GM19467 (cell line): ENCODE data around the gene TIGIT.
A peak's percentile ranks its signal among the peaks of the same experiment; 100 is the strongest.
"Not testable (repeated sequence)": the region's sequence is repeated elsewhere in the genome, so short reads cannot be mapped to it uniquely, and the experiment has no call there.

Source experiments
- ATAC-seq: cut with Tn5 transposase; IDR thresholded peaks from one replicate; pipeline ENCODE4 v1.9.1; 2021; ENCODE audit warnings: mild to moderate bottlenecking, moderate library complexity; ENCODE audit not compliant: unreplicated experiment

TIGIT gene

DNA sequence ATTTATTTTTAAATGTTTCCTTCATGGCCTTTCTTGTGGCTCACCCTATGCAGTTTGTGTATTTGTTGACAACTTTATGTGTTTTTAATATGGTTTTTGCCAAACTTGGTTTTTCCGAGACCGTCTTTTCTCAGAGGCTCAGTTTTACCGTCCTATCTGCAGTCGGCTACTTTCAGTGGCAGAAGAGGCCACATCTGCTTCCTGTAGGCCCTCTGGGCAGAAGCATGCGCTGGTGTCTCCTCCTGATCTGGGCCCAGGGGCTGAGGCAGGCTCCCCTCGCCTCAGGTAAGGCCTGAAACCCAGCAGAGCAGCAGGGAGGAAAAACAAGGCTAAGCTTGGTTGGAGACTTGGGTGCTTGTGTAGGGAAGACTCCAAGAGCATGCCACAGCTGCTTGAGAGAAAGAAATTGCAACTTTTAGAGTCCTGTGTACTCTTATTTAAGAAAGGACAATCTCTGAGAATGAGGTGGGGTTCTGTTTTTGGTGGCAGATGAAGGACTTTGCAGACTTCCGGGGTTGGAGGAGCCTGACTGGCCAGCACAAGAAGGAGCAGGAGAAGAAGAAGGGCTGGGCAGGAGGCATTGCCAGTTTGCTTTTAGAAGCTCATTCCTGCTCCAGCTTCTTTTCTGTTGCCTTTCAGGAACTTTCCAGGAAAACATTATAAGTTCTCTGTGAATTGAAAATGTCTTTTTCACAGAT is at the start of gene TIGIT:
TSS of gene TIGIT (plus strand) at position 191 of the 698 bp plus-strand sequence. CDS start at position 225, 34 bp downstream.
- no peak for ATAC-seq

GRCh38 chr3:114252954-114253353 is 40.9 kb upstream of the TIGIT start:
- no peak for ATAC-seq

- no peak for ATAC-seq
These were observed 40.3 kb upstream of the TIGIT start for GRCh38 chr3:114253505-114253904.

GRCh38 chr3:114259566-114259965 is 34.3 kb upstream of the TIGIT start:
- ATAC-seq: no peak

DNA sequence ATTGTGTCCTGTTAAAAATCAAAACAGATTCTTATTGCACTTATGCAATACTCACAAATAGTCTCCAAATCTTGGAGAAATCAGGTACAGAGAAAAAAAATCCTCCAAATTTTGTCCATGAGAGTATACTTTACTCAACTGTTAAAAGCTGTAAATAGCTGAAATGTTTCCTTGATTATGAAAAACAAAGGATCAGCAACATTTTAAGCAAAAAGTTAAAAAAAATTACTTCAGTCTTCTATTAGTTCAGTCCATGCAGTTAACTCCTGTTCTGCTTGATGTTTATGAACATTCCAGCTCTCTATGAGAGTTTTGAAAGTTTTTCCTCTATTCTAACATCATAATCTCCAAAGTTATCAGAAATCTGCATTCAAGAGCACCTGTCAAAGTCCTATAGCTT is 33.7 kb upstream of the TIGIT start:
- ATAC-seq: no peak

DNA sequence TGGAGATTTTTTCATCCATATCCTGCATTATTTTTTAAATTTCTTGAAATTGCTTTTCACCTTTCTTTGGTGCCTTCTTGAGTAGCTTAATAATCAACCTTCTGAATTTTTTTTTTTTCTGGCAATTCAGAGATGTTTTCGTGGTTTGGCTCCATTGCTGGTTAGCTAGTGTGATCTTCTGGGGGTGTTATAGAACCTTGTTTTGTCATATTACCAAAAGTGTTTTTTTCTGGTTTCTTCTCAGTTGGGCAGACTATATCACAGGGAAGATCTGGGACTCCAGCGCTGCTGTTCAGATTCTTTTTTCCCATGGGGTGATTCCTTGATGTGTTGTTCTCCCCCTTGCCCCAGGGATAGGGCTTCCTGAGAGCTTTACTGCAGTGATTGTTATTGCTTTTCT is 23.8 kb upstream of the TIGIT start:
- ATAC-seq: no peak

- no peak for ATAC-seq
These were observed 21.6 kb upstream of the TIGIT start for GRCh38 chr3:114272271-114272670.

DNA sequence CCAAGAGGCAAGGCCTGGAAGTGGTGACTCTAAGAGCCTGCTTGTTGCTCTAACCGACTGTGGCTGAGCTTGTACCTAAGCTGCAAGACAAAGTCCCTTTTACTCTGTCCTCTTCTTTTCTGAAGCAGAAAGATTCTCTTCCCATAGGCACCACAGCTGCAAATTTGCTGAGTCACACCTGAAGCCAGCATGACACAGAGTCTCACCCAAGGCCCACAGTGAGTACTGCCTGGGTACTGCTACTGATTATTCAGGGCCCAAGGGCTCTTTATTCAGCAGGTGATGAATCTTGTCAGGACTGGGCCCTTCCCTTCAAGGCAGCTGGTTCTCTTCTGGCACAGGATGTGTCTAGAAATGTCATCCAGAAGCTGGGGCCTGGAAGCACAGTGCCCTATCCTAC is 18.9 kb upstream of the TIGIT start:
- no peak for ATAC-seq

DNA sequence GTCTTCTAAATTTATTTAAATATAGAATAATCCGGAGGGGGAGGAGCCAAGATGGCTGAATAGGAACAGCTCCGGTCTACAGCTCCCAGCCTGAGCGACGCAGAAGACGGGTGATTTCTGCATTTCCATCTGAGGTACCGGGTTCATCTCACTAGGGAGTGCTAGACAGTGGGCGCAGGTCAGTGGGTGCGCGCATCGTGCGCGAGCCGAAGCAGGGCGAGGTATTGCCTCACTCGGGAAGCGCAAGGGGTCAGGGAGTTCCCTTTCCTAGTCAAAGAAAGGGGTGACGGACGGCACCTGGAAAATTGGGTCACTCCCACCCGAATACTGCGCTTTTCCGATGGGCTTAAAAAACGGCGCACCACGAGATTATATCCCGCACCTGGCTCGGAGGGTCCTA is 17.0 kb upstream of the TIGIT start:
- not testable (repeated sequence) for ATAC-seq

GRCh38 chr3:114284644-114285043 is 9.2 kb upstream of the TIGIT start:
- no peak for ATAC-seq

- no peak for ATAC-seq
These were observed 8.1 kb upstream of the TIGIT start for GRCh38 chr3:114285648-114286230.

- ATAC-seq: no peak
These were observed 7.6 kb upstream of the TIGIT start for GRCh38 chr3:114286266-114286665.

- ATAC-seq: peak; percentile 78
These were observed 2.6 kb upstream of the TIGIT start for GRCh38 chr3:114290911-114291901.

DNA sequence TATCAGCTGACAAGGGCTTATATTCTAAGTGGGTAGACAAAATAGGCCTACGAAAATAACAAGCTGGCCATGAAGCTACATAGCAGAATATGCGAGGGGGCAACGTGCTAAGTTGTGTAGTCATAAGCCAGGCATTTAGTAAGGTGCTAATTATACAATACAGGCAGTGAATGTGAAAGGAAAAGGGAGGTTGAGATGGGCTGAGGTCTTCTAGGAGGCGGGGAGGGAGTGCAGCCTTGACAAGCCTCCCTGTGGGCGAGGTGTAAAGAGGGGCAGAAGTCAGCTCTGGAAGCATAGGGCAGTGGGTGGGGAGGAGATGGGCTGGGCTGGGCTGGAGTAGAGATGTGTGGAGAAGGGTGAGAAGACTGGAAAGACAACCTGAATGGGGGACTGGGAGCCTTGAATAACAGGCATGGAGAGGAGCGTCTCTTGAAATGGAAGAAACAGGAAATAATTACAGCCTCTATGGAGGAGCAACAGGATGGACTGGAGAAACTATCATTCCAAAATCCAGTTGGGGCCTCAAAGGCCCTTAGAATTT is 1.2 kb downstream of the TIGIT start:
- no peak for ATAC-seq

DNA sequence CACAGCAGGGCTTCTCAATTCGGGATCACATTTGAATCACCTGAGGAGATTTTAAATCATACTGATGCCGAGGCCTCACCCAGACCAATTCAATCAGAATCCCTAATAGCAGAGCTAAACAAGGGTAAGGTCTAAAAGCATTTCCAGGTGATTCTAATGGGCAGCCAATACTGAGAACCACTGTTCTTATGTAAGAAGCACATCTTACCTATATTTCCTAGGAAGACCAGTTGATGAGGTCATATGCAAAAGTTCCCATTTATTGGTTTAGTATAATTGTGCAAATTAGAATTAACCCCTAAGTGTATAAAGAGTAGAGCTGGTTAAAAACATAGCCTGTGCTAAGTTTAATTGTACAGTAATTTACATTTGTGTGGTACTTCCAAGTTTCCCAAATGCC is 2.1 kb downstream of the TIGIT start:
- no peak for ATAC-seq

DNA sequence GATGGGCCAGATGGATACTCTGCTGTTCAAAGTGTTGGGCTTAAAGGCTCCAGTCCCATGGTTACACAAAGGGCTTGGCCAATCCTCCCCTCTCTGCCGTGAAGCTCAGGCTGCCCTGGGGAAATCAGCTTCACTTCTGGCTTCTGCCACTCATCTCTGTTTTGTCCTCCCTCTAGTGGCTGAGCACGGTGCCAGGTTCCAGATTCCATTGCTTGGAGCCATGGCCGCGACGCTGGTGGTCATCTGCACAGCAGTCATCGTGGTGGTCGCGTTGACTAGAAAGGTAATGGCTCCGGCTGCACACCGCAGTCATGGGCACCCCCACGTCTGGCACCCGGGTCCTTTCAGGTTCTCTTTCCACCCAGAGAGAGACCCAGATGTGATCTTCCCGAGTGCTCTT is 5.6 kb downstream of the TIGIT start:
- no peak for ATAC-seq

- ATAC-seq: no peak
These were observed 6.3 kb downstream of the TIGIT start for GRCh38 chr3:114299941-114300624.

DNA sequence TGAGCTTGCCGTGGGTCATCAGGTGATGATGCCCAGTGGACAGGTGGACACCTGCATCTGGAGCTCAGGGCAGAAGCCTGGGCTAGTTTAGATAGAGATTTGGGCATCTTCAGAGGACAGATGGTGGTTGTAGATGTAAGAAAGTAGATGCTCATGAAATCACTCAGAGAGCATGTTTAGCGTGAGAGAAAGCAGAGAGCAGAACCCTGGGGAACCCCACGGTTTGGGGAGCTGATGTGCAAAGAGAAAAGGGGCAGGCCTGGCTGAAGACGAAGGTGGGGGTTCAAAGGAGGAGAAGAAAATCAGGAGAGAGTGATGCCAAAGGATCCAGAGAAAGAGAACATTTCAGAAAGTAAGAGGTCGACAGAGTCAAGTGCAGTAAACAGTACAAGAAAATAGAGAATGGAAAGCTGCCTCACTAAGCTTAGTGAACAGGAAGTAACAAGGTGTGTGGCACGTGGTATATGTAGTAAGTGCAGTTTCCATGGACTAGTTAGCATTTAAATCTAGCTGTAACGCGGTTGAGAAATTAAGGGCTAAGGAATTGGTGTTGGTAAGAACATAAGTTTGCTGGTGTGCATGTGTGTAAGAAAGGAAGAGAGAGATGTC is 13.5 kb downstream of the TIGIT start:
- peak; percentile 53 for ATAC-seq

GRCh38 chr3:114307832-114308231 is 14.0 kb downstream of the TIGIT start:
- no peak for ATAC-seq

DNA sequence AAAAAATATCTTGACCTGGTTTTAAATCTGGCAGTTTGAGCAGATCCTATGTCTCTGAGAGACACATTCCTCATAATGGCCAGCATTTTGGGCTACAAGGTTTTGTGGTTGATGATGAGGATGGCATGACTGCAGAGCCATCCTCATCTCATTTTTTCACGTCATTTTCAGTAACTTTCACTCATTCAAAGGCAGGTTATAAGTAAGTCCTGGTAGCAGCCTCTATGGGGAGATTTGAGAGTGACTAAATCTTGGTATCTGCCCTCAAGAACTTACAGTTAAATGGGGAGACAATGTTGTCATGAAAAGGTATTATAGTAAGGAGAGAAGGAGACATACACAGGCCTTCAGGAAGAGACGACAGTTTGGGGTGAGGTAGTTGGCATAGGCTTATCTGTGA is 14.5 kb downstream of the TIGIT start:
- ATAC-seq: peak; percentile 21
